ENCODE results near the gene PSMD12.
"Not testable (repeated sequence)": the region's sequence is repeated elsewhere in the genome, so short reads cannot be mapped to it uniquely, and the experiment has no call there.

Gene PSMD12

GRCh38 chr17:67399676-67400075 is 33.3 kb upstream of the PSMD12 start:
- no peak for TF ChIP-seq ZFX (IDR thresholded peaks at IDR 0.05; ENCODE audit: borderline replicate concordance)
- TF ChIP-seq CTCF (IDR thresholded peaks at IDR 0.05), result no peak
- H3K27ac ChIP-seq, result no peak overlapping the region

- TF ChIP-seq CTCF (IDR thresholded peaks at IDR 0.05) (no peak), ZFX (IDR thresholded peaks at IDR 0.05; ENCODE audit: borderline replicate concordance) (no peak)
- H3K27ac ChIP-seq, result no peak overlapping the region
Measured at GRCh38 chr17:67393809-67394397, 27.5 kb upstream of the PSMD12 start.

- H3K27ac ChIP-seq, result no peak overlapping the region
- TF ChIP-seq CTCF (IDR thresholded peaks at IDR 0.05) (no peak), ZFX (IDR thresholded peaks at IDR 0.05; ENCODE audit: borderline replicate concordance) (no peak)
Measured at GRCh38 chr17:67392111-67392510, 25.7 kb upstream of the PSMD12 start.

GRCh38 chr17:67390646-67391361 is 24.4 kb upstream of the PSMD12 start:
- TF ChIP-seq CTCF (IDR thresholded peaks at IDR 0.05), result no peak
- no peak for TF ChIP-seq ZFX (IDR thresholded peaks at IDR 0.05; ENCODE audit: borderline replicate concordance)

GRCh38 chr17:67390006-67390645 is 23.7 kb upstream of the PSMD12 start:
- no peak overlapping the region for H3K27ac ChIP-seq
- TF ChIP-seq ZFX (IDR thresholded peaks at IDR 0.05; ENCODE audit: borderline replicate concordance) (no peak), CTCF (IDR thresholded peaks at IDR 0.05) (no peak)

More at GRCh38 chr17:67390646-67391361, 24.4 kb upstream of the PSMD12 start:
- H3K27ac ChIP-seq, result no peak overlapping the region

- TF ChIP-seq CTCF (IDR thresholded peaks at IDR 0.05), result no peak
- TF ChIP-seq ZFX (IDR thresholded peaks at IDR 0.05; ENCODE audit: borderline replicate concordance), result no peak
- no peak overlapping the region for H3K27ac ChIP-seq
Measured at GRCh38 chr17:67388986-67389385, 22.6 kb upstream of the PSMD12 start.

- not testable (repeated sequence) for H3K27ac ChIP-seq
Measured at GRCh38 chr17:67388536-67388935, 22.2 kb upstream of the PSMD12 start.

Measured in 22Rv1 (cell line).